SK-N-SH (cell line): Measurements from ENCODE around the gene SFI1. TPM values are rescaled to one million over a fixed set of nuclear protein-coding genes. Genes with fewer than 3 reads are reported as not detected.
"Not testable (repeated sequence)": the region's sequence is repeated elsewhere in the genome, so short reads cannot be mapped to it uniquely, and the experiment has no call there.

Source experiments
- CTCF ChIA-PET: fragments of 300-600, 350-600 bp; formaldehyde crosslinking; extraction: SDS; loops from one replicate; lab custom pipeline; 2021; lab: Yijun Ruan, JAX
- POLR2A ChIA-PET: fragments of 350-600 bp; sonication (Branson Sonifier 250); formaldehyde crosslinking; extraction: SDS; loops from one replicate; lab custom pipeline; 2020; ENCODE audit warnings: antibody characterized with exemption, inconsistent platforms; lab: Yijun Ruan, JAX
- DNase-seq: peaks from one replicate; pipeline ENCODE4 v3.0.0; 2012
- H2AFZ ChIP-seq: fragments of 200-600 bp; sonication (generic); 2 replicates; pipeline ENCODE4 v1.8.1; 2016; ENCODE audit warnings: antibody characterized with exemption, mild to moderate bottlenecking, low read depth
- H3F3A ChIP-seq: fragments of 200-600 bp; sonication (generic); replicated peaks from 2 replicates; pipeline ENCODE3; 2016; ENCODE audit warnings: antibody characterized with exemption, mild to moderate bottlenecking; ENCODE audit not compliant: insufficient read depth
- H3K27ac ChIP-seq, 2 experiments: fragments of 200-500 bp in 1 of 2; fragments of 200-600 bp in 1 of 2; sonication (Bioruptor generic) in 1 of 2; sonication (generic), shearing (Covaris generic) in 1 of 2; 2 replicates each; pipeline versions ENCODE4 v1.5.1 to v1.6.1; 2014 to 2016; ENCODE audit warnings: low read depth in 2 of 2, inconsistent platforms in 1 of 2, low read length in 1 of 2, mild to moderate bottlenecking in 1 of 2, mixed read lengths in 1 of 2
- H3K27me3 ChIP-seq: fragments of 200-600 bp; sonication (generic), shearing (Covaris generic); 2 replicates; pipeline ENCODE4 v1.6.1; 2016; ENCODE audit warnings: mixed run types; ENCODE audit not compliant: insufficient read depth
- H3K36me3 ChIP-seq, 2 experiments: fragments of 200-500 bp in 1 of 2; fragments of 200-600 bp in 1 of 2; sonication (Bioruptor generic) in 1 of 2; sonication (generic) in 1 of 2; replicated peaks in 1 of 2; 2 replicates each; pipeline versions ENCODE3 to v1.5.1; 2014 to 2016; ENCODE audit warnings: low read length in 1 of 2, mild to moderate bottlenecking in 1 of 2; ENCODE audit not compliant: insufficient read depth in 2 of 2, control insufficient read depth in 1 of 2
- H3K4me1 ChIP-seq, 2 experiments: fragments of 200-500 bp in 1 of 2; fragments of 200-600 bp in 1 of 2; sonication (Bioruptor generic) in 1 of 2; sonication (generic), shearing (Covaris generic) in 1 of 2; 2 replicates each; pipeline versions ENCODE4 v1.5.1 to v1.6.1; 2014 to 2016; ENCODE audit warnings: low read depth in 1 of 2, low read length in 1 of 2, mixed run types in 1 of 2; ENCODE audit not compliant: insufficient read depth in 2 of 2, control insufficient read depth in 1 of 2
- H3K4me2 ChIP-seq: fragments of 200-600 bp; sonication (generic), shearing (Covaris generic); 2 replicates; pipeline ENCODE4 v1.6.1; 2017; ENCODE audit warnings: mixed run types
- H3K4me3 ChIP-seq, 2 experiments: fragments of 200-500 bp in 1 of 2; fragments of 200-600 bp in 1 of 2; sonication (Bioruptor generic) in 1 of 2; sonication (generic), shearing (Covaris generic) in 1 of 2; 2 replicates each; pipeline versions ENCODE4 v1.5.1 to v1.8.1; 2014 to 2016; ENCODE audit warnings: low read depth in 2 of 2, inconsistent platforms in 1 of 2, low read length in 1 of 2, mild to moderate bottlenecking in 1 of 2, mixed read lengths in 1 of 2, moderate library complexity in 1 of 2
- H3K79me2 ChIP-seq: fragments of 200-600 bp; sonication (generic); 2 replicates; pipeline ENCODE4 v1.8.1; 2017; ENCODE audit warnings: mild to moderate bottlenecking; ENCODE audit not compliant: insufficient read depth
- H3K9ac ChIP-seq: fragments of 200-600 bp; sonication (generic); 2 replicates; pipeline ENCODE4 v1.6.1; 2017; ENCODE audit warnings: mixed run types
- H3K9me2 ChIP-seq: fragments of 200-600 bp; sonication (generic); 2 replicates; pipeline ENCODE4 v1.6.1; 2017; ENCODE audit warnings: mixed run types
- H3K9me3 ChIP-seq: fragments of 200-600 bp; sonication (generic); 2 replicates; pipeline ENCODE4 v1.6.1; 2017; ENCODE audit warnings: mixed run types, mild to moderate bottlenecking, moderate library complexity
- H4K20me1 ChIP-seq: fragments of 200-600 bp; sonication (generic); 2 replicates; pipeline ENCODE4 v1.6.1; 2017; ENCODE audit warnings: mild to moderate bottlenecking, mixed run types; ENCODE audit not compliant: insufficient read depth
- CHD2 ChIP-seq: fragments of 150-350 bp; IDR thresholded peaks from 2 replicates; pipeline ENCODE4 v1.6.1; 2018; ENCODE audit warnings: low read length; ENCODE audit not compliant: partially characterized antibody
- EP300 ChIP-seq, 2 experiments: IDR thresholded peaks; 2 replicates each; pipeline versions ENCODE4 v1.4.0 to v1.6.1; 2012; ENCODE audit warnings: borderline replicate concordance in 1 of 2, low read depth in 1 of 2, low read length in 1 of 2
- GABPA ChIP-seq: IDR thresholded peaks from 2 replicates; pipeline ENCODE4 v1.4.0; 2012; ENCODE audit warnings: low read depth, mild to moderate bottlenecking
- MXI1 ChIP-seq: IDR thresholded peaks from 2 replicates; pipeline ENCODE4 v1.6.1; 2012; ENCODE audit warnings: mild to moderate bottlenecking, low read depth, low read length, improper control_type of control experiment
- NFIC ChIP-seq: IDR thresholded peaks from 2 replicates; pipeline ENCODE4 v1.4.0; 2012; ENCODE audit warnings: borderline replicate concordance
- NRF1 ChIP-seq: IDR thresholded peaks from 2 replicates; pipeline ENCODE4 v1.6.1; 2012; ENCODE audit warnings: low read depth, mild to moderate bottlenecking, low read length
- RFX5 ChIP-seq: IDR thresholded peaks from 2 replicates; pipeline ENCODE4 v1.6.1; 2012; ENCODE audit warnings: mild to moderate bottlenecking, improper control_type of control experiment, low read length
- SIN3A ChIP-seq: IDR thresholded peaks from 2 replicates; pipeline ENCODE4 v1.6.1; 2012; ENCODE audit warnings: low read depth, mild to moderate bottlenecking, low read length, moderate library complexity, borderline replicate concordance
- YY1 ChIP-seq: IDR thresholded peaks from 2 replicates; pipeline ENCODE4 v1.4.0; 2012; ENCODE audit warnings: low read depth, mild to moderate bottlenecking
- WGBS: methylation state at CpG from one replicate; pipeline ENCODE4 v1.1.6; 2017; ENCODE audit warnings: low lambda C conversion rate; 5-methylcytosine and 5-hydroxymethylcytosine counted together
- polyA plus RNA-seq, 3 experiments: library from polyadenylated mRNA; depleted of rRNA; stranded (reverse); fragments of >200 nt; gene quantifications; 2 replicates each; pipeline ENCODE4 v1.2.3, GENCODE V29; 2012
- TF ChIP-seq, protein P1 (sequence below): IDR thresholded peaks from 2 replicates; pipeline ENCODE4 v1.4.0; 2012; ENCODE audit warnings: low read depth, borderline replicate concordance
- TF ChIP-seq, protein P2 (sequence below): IDR thresholded peaks from 2 replicates; pipeline ENCODE4; 2012

SFI1 gene
- polyA plus RNA-seq, 1 of the 3 experiments (the other 2 are of a cell fraction): 24.7 TPM

GRCh38 chr22:31477329-31477728 is 19.0 kb upstream of the SFI1 start:
- H3K4me2 ChIP-seq: no peak overlapping the region
- H4K20me1 ChIP-seq: peaks cover 33% of the 10 kb centered on the region
- POLR2A ChIA-PET: no interaction called here
- CTCF ChIA-PET: interaction anchor here (1.0 to 2.1 kb wide), 3 partner anchors 9 to 79 kb away, joined by 3 to 5 read pairs (median 3); no protein-coding TSS in a partner anchor
- no peaks in the 10 kb centered on the region for H3F3A ChIP-seq
- no peak overlapping the region for H3K27ac ChIP-seq
- H3K4me1 ChIP-seq: no peaks in the 10 kb centered on the region
- 96% methylated on average over 4 of the region's 4 CpGs for WGBS
- H3K9me3 ChIP-seq: no peaks in the 10 kb centered on the region
- no peak overlapping the region for H3K4me3 ChIP-seq
- no peaks in the 10 kb centered on the region for H3K27me3 ChIP-seq
- no peaks in the 10 kb centered on the region for H3K9me2 ChIP-seq
- H3K36me3 ChIP-seq: peaks cover 17 to 49% of the 10 kb centered on the region in 2 experiments
- TF ChIP-seq MXI1 (no peak), RFX5 (no peak), GABPA (no peak), EP300 (IDR thresholded peaks at IDR 0.05; ENCODE audit: borderline replicate concordance in 1 of 2, low read depth in 1 of 2, low read length in 1 of 2) (no peak), NRF1 (no peak)
- TF ChIP-seq, protein P1, sequence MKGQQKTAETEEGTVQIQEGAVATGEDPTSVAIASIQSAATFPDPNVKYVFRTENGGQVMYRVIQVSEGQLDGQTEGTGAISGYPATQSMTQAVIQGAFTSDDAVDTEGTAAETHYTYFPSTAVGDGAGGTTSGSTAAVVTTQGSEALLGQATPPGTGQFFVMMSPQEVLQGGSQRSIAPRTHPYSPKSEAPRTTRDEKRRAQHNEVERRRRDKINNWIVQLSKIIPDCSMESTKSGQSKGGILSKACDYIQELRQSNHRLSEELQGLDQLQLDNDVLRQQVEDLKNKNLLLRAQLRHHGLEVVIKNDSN: no peak
- TF ChIP-seq, protein P2, sequence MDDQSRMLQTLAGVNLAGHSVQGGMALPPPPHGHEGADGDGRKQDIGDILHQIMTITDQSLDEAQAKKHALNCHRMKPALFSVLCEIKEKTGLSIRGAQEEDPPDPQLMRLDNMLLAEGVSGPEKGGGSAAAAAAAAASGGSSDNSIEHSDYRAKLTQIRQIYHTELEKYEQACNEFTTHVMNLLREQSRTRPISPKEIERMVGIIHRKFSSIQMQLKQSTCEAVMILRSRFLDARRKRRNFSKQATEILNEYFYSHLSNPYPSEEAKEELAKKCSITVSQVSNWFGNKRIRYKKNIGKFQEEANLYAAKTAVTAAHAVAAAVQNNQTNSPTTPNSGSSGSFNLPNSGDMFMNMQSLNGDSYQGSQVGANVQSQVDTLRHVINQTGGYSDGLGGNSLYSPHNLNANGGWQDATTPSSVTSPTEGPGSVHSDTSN: no peak
- no peak for DNase-seq
- no peak overlapping the region for H3K9ac ChIP-seq
- H3K79me2 ChIP-seq: peaks cover 93% of the 10 kb centered on the region
- H2AFZ ChIP-seq: no peak overlapping the region

DNA sequence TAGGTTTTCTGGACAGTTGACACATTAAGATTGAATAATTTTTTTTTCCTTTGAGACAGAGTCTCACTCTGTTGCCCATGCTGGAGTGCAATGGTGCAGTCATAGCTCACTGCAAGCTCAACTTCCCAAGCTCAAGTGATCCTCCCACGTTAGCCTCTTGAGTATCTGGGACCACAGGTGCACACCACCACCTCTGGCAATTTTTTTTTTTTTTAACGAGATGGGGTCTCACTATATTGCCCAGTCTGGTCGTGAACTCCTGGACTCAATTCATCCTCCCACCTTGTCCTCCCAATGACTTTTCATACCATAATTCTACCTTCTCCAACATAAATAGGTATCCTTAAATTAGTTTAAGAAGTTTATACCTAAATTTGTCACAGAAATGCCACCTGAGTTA is 15.2 kb upstream of the SFI1 start:
- ChIA-PET POLR2A (no interaction called here), CTCF (no interaction called here)
- no peak for TF ChIP-seq SIN3A
- no peak for TF ChIP-seq YY1
- TF ChIP-seq CHD2: no peak
- no peak for TF ChIP-seq NFIC
- Histone ChIP-seq H4K20me1 (peaks cover 14% of the 10 kb centered on the region), H3K4me3 (no peak overlapping the region), H3K9me2 (no peaks in the 10 kb centered on the region), H3K4me1 (no peaks in the 10 kb centered on the region), H3K27ac (no peak overlapping the region), H3K27me3 (no peaks in the 10 kb centered on the region), H3K9me3 (no peaks in the 10 kb centered on the region), H3K36me3 (peaks cover 29 to 57% of the 10 kb centered on the region in 2 experiments), H3K79me2 (peaks cover 92% of the 10 kb centered on the region), H2AFZ (no peak overlapping the region), H3K4me2 (no peak overlapping the region), H3K9ac (no peak overlapping the region), H3F3A (no peaks in the 10 kb centered on the region)
- no peak for DNase-seq
- WGBS: 89% methylated on average over 3 of the region's 3 CpGs

DNA sequence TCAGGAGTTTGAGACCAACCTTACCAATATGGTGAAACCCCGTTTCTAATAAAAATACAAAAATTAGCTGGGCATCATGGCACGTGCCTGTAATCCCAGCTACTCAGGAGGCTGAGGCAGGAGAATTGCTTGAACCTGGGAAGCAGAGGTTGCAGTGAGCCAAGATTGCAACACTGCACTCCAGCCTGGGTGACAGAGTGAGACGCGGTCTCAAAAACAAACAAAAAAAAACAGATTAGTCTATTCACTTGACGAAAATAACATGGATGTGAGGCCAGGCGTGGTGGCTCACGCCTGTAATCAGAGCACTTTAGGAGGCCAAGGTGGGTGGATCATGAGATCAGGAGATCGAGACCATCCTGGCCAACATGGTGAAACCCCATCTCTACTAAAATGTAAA is 13.9 kb upstream of the SFI1 start:
- WGBS: 95% methylated on average over 8 of the region's 8 CpGs
- H3F3A ChIP-seq, H3K27me3 ChIP-seq, H3K9ac ChIP-seq, H3K4me3 ChIP-seq, H2AFZ ChIP-seq, H3K9me2 ChIP-seq, H4K20me1 ChIP-seq, H3K27ac ChIP-seq, H3K9me3 ChIP-seq, DNase-seq, H3K4me2 ChIP-seq, H3K4me1 ChIP-seq, POLR2A ChIA-PET: not testable (repeated sequence)
- Histone ChIP-seq H3K79me2 (peaks cover 94% of the 10 kb centered on the region), H3K36me3 (peaks cover 33 to 68% of the 10 kb centered on the region in 2 experiments)
- CTCF ChIA-PET: interaction anchor here (1.2 to 1.5 kb wide), 2 partner anchors 10 to 40 kb away, joined by 3 read pairs; no protein-coding TSS in a partner anchor

DNA sequence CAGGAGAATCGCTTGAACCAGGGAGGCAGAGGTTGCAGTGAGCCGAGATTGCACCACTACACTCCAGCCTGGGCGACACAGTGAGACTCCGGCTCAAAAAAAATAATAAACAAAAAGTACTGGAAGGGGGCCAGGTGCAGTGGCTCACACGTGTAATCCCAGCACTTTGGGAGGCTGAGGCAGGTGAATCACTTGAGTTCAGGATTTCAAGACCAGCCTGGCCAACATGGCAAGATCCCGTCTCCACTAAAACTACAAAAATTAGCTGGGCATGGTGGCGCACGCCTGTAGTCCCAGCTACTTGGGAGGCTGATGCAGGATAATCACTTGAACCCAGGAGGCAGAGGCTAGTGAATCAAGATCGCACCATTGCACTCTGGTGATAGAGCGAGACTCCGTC is 10.0 kb upstream of the SFI1 start:
- H3K4me1 ChIP-seq, POLR2A ChIA-PET, H3K27ac ChIP-seq, H3K9me3 ChIP-seq, H3K9ac ChIP-seq, H2AFZ ChIP-seq, DNase-seq, H3K9me2 ChIP-seq, CTCF ChIA-PET, H3K4me3 ChIP-seq, H4K20me1 ChIP-seq, H3K27me3 ChIP-seq, H3K4me2 ChIP-seq, H3F3A ChIP-seq: not testable (repeated sequence)
- 93% methylated on average over 11 of the region's 11 CpGs for WGBS
- peaks cover 31 to 59% of the 10 kb centered on the region in 2 experiments for H3K36me3 ChIP-seq
- peaks cover 86% of the 10 kb centered on the region for H3K79me2 ChIP-seq
